Omental fat pad (tissue), 4 donors: ENCODE measurements around the gene SYT7. TPM values are rescaled to one million over a fixed set of nuclear protein-coding genes. Genes with fewer than 3 reads are reported as not detected.

Source experiments
- ATAC-seq: fragments of 150-250 bp; one replicate; pipeline ENCODE4 v1.9.1; 2016; ENCODE audit warnings: mild to moderate bottlenecking, moderate library complexity; ENCODE audit not compliant: low FRiP score
- DNase-seq: peaks from one replicate; pipeline ENCODE4 v3.0.0-alpha.2; 2019; ENCODE audit warnings: low spot score
- total RNA-seq, 4 donors: library from RNA; depleted of rRNA; stranded (reverse); fragments of >200 nt; gene quantifications; one replicate each; pipeline ENCODE4 v1.1.0, GENCODE V29; 2016
- TF ChIP-seq, protein P1 (sequence below), 3 donors: fragments of 450-650 bp; IDR thresholded peaks; one replicate each; pipeline ENCODE4 v1.5.1; 2016 to 2017; ENCODE audit warnings: antibody characterized with exemption in 3 of 3, mild to moderate bottlenecking in 3 of 3, moderate library complexity in 2 of 3

SYT7 gene
- total RNA-seq, 4 donors from 2014 or later: 1.6 to 6.6 (median 4.4) TPM

DNA sequence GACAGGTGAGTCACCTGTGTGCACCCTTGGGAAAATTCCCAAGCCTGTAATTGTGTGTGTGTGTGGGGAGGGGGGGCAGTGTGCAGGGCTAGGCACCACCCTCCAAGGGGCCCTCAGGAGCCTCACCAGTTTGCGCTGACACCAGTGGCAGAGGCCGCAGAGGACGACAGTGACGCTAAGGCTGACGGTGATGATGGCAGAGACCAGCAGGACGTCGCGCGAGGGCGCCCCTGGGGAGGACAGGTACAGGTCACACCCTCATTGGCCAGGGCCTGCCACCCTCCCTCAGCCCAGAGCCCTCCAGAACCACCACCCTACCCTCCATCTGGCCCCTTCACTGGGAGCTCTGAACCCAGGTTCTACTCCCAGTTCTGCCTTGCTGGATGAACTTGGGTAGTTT lies 24.9 kb downstream of the SYT7 start:
- TF ChIP-seq, protein P1, sequence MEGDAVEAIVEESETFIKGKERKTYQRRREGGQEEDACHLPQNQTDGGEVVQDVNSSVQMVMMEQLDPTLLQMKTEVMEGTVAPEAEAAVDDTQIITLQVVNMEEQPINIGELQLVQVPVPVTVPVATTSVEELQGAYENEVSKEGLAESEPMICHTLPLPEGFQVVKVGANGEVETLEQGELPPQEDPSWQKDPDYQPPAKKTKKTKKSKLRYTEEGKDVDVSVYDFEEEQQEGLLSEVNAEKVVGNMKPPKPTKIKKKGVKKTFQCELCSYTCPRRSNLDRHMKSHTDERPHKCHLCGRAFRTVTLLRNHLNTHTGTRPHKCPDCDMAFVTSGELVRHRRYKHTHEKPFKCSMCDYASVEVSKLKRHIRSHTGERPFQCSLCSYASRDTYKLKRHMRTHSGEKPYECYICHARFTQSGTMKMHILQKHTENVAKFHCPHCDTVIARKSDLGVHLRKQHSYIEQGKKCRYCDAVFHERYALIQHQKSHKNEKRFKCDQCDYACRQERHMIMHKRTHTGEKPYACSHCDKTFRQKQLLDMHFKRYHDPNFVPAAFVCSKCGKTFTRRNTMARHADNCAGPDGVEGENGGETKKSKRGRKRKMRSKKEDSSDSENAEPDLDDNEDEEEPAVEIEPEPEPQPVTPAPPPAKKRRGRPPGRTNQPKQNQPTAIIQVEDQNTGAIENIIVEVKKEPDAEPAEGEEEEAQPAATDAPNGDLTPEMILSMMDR (IDR thresholded peaks at IDR 0.05): no peak
- DNase-seq (no peak), ATAC-seq (no peak)

DNA sequence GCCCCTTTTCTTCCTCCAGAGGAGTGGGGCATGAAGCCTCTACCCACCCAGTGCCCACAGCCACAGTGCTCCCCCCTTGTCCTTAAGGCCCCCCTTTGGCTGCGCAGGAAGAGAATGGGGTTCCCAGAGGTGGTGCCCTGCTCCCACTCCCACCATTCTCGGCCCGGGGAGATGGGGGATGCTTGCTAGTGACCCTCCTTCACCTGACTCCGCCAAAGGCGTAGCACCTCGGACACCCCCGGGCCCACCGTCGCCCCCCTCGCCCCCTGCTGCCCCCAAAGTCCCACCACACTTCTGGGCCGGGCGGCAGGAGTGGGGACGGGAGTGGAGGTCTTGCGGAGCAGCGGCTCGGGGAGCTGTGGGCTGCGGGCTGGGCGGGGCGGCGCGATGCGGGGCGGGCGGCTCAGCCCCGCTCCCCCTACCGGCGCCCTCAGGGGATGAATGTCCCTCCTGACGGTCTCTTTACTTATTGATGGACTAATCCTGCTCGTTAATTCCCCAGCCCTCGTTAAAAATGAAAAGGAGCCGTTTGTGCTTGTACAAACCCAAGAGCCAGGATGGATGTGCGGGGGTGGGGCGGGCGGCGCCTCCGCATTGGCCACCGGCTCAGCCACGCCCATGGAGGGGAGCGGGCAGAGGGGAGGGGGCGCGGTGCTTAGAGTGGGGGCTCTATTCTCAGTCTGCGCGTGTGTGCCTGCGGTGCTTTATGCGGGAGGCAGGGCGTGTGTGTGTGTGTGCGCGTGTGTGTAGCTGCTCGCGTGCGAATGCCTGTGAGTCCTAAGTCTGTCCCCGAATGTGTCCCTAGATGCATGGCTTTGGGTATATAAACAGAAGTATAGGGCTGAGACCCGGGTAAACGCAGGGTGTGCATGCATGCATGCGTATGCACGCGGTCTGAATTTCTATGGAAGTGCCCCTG lies 25.6 kb downstream of the SYT7 start:
- no peak for ATAC-seq
- TF ChIP-seq, protein P1 (IDR thresholded peaks at IDR 0.05): no peak
- DNase-seq: no peak

DNA sequence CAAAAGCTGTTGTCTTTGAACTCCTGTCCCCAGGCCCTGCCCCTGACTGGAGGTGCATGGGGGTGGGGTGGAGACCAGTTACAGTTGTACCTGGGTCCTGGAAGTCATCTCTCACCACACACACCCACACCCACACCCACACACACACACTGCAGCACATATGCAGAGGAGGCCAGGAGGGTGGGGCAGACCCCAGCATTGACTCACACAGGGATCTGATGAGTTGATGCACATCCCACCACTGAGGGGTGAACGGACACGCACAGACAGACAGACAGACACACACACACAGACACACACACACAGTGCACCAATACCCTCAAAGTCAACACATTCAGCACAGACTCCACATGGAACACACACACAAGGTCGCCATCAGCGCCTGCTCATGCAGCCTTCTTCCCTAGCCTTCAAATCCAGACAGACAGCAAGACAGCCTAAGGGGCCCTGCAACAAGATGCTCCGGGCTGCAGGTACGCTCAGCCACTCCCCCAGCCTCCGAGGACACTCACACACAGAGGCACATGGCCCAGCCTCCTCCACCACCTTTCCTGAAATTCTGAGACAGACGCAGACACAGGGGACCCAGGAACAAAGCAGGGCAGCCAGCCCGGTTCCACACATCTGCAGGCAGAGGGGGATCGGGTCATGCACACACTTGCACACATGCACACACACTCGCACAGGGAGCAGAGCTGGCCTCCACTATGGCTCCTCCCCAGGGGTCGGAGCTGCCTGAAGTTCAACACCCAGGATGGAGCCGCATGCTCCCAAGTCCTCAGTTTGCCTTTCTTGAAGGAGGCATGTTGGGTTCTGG lies 26.5 kb downstream of the SYT7 start:
- DNase-seq (no peak), ATAC-seq (no peak)
- TF ChIP-seq, protein P1 (IDR thresholded peaks at IDR 0.05): no peak

DNA sequence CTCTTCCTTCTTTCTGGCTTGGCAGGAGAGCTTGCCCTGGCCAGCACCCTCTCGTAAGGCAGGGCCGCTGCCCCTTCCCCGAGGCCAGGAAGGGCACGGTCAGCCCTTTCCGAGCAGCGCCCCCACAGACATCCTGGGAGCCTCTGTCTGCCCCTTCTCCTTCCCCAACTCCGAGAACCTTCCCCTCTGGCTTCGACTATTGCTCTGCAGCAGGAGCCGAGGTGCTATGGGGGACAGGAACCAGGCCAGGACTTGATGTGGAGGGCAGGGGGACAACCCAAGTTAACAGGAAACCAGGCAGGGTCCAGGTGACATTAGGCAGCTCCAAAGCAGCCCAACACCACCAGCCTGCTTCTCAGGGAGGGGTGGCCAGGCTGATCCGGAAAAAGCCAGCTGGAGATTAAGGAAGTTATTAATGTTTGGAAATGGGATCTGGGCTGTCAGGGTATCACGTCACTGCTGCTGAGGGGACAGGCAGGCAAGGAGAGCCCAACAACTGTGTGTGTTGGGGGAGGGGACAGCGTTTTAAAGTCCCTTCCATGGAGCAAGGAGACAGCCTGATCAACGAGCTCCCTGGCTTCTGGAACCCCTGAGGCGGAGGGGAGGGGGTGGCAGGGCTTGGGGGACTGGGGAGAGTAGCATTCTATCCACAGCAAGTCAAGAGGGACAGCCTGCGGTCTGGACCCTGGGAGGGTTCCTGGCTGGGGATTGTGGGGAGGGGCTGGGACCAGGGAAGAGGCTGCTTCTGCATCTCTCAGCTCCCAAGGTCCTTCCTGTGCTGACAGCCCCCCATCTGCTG lies 27.3 kb downstream of the SYT7 start:
- TF ChIP-seq, protein P1 (IDR thresholded peaks at IDR 0.05): no peak
- no peak for ATAC-seq
- no peak for DNase-seq

DNA sequence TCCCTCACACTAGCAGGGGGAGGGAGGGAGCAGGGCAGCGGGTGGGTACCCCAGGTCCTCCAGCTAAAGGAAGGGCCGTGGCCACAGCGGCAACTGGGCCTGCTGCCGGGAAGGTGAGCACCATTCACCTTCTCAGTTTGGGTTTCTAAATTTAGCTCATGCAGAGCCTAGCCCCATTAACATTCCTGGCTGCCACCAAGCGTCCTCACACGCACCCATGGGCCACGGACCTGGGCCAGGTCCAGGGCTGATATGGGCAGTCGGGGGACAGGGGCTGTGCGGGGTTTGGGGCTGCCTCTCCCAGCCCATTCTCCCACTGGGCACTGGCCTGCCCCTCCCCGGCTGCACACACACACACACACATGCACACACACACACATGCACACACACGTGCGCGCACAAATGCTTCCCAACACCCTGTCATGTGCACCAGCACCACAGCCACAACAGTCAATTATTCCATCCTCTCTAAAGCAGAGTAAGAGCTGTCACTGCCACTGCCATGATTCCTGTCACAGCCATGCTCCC lies 28.7 kb downstream of the SYT7 start:
- no peak for ATAC-seq
- TF ChIP-seq, protein P1 (IDR thresholded peaks at IDR 0.05): no peak
- no peak for DNase-seq

DNA sequence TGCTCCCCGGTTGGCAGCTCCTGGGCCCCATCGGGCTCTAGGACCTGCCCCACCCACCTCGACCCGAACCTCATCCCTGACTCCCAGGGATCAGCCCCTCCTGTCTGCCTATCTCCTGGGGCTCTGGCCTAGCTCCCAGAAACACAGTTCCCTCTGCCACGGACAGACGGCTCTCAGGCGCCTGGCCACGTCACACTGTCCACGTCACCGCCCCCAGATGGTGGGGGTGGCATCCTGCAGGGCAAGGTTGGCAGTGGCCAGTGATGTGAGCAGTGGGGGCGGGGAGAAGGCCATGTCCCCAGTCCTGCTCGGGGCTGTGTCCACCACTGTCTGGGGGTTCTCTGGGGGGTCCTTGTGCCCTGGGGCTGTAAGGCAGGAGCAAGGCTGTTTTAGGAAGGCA lies 29.2 kb downstream of the SYT7 start:
- TF ChIP-seq, protein P1 (IDR thresholded peaks at IDR 0.05): no peak
- ATAC-seq: no peak
- DNase-seq: no peak
